Activated naive CD4-positive, alpha-beta T cell treated with Interleukin-2 at 50 U/mL for 16 hours (primary cell): ENCODE data around the gene AHRR.
"Not testable (repeated sequence)": the region's sequence is repeated elsewhere in the genome, so short reads cannot be mapped to it uniquely, and the experiment has no call there.

ENCODE experiments used
- DNase-seq: peaks from one replicate; pipeline ENCODE4 v3.0.0-alpha.2; 2020

The AHRR gene

DNA sequence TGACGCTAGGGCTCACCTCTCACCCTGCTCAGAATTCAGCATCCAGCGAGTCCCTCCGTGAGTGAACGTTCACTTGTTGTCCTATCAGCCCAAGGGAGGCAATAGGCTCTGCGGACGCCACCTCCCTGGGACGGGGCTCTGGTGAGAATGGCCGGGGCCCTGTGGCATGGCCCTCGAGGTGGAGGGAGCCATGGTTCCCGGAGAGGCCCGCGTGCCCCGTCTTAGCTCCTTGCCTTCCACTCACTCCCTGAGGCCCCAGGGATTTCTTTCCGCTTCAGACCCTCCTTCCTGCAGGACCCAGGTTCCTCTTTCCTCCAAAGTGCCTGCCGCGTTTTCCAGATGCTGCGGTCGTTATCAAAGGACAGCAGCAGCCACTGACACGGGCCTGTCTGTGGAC is 142.9 kb downstream of the AHRR start:
- DNase-seq = no peak

DNA sequence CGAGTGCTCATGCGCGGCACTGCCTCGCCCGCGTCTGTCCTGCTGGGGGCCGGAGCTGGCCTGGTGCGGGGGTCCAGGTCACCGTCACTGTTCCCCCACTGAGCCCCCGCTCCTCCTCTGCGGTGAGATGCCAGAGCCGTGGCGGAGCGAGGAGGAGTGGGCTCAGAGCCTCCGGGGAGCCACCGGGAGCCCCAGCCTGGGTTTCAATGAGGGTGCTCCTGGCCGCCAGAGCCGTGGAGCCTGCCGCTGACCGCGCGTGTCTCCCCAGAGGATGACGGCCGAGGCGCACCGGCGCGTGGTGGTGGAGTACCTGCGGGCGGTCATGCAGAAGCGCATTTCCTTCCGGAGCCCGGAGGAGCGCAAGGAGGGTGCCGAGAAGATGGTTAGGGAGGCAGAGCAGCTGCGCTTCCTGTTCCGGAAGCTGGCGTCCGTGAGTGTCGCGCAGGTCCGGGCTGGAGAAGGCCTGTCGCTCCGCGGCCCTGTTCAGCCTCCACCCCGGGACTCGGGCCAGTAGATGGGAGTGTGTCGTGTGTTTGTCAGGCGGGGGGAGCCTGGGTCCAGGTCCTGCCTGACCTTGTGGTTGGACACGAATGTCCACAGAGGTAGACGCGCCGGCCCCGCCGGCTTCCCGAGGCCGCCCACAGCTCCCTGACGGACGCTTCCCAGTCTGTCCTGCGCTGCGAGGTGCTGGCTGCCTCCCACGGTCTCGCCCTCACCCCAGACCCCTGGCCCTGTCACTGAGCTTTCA is 143.5 kb downstream of the AHRR start:
- no peak for DNase-seq

DNA sequence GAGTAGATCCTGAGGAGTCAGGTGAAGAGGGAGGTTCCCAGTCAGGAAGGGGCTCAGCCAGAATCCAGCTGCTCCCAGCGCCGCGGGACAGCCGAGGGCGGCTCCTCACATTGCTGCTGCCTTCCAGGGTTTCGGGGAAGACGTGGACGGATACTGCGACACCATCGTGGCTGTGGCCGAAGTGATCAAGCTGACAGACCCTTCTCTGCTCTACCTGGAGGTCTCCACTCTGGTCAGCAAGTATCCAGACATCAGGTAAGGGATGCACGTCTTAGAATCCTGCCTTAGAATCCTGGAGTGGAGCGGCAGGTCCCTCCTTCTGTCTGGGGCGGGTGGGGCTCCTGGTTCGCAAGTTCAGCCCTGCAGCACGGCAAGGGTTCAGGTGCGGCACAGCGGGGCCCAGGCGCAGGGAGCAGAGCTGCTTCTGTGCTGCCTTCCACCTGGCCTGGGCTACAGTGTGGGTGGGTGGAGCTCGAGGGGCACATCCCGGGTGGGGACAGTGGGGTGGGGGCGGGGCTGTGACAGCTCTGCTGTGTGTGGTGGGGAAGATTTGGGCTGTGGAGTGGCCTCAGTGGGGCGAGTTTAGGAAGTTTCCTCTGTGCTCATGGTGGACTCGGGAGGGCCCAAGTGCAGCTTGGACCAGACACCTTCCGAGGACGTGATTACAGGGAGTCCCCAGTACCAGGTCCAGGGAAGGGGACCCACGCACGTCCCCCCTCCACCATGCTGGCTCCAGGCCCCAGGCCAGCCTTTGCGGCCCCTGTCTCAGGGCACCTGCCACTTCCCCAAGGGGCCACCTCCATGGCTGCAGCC is 144.3 kb downstream of the AHRR start:
- DNase-seq = no peak

DNA sequence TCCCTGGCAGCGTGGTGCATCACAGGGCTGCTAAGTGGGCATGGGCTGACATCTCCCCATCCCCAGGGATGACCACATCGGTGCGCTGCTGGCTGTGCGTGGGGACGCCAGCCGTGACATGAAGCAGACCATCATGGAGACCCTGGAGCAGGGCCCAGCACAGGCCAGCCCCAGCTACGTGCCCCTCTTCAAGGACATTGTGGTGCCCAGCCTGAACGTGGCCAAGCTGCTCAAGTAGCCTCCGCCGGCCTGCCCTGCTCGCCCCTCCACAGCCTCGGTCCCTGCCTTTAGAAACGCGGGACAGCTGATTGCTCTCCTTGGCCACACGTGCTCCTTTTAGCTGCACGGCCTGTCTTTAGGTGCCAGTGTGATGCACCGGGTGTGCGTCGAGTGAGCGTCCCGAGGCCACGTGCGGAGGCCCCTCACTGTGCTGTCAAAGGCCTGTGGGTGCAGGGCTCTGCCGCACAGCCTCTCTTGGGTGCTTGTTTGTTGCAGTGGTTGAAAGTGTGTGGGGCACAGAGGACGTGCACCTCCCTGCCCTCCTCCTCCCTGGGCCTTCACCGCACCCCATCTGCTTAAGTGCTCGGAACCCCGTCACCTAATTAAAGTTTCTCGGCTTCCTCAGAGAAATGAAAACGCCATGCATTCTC is 145.3 kb downstream of the AHRR start:
- DNase-seq = no peak

DNA sequence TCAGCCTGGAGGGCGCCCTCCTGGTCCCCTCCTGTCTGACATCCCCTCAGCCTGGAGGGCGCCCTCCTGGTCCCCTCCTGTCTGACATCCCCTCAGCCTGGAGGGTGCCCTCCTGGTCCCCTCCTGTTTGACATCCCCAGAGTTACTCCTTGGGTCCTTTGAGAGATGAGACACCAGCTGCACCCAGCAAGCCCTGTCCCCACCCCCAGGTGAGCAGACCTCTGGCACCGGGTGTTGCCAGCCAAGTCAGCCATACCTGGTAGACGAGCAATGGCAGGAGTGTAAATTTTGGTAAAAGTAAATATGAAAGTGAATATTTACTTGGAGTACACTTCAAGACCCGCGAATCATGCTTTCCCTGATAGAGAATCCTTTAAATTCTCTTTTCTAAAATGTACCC is 146.9 kb downstream of the AHRR start:
- DNase-seq = no peak

DNA sequence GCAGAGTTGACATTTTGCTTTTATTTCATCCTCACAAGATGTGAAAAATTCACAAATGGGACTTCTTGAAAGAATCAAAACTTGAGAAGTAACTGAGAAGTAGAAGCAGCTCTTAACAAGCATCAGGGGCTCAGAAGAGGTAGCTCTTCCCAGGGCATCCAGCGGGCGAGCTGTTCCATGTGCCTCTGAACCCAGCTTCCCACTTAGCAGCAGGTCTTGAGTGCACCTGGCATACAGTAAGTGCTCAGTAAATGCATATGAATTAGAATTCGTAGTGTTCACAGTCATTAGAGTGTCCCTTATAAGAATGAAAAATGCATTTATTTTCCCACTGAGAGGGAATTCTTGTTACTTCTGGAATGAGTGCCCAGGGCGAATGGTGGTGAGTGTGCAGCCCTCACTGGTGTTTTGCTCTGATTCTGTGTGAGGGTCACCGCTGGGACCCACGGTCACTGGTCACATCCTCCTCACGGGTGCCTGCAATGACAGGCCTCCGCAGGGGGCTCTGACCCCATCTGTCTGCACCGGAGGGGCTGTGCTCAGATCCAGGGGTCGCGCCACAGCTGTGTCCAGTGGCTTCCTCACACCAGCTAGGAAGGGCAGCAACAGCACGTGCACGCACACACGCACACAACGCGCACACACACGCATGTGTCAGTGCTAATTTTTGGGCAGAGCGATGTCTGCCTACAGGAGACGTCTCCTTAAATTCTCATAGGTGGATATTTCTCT is 148.4 kb downstream of the AHRR start:
- DNase-seq = no peak

DNA sequence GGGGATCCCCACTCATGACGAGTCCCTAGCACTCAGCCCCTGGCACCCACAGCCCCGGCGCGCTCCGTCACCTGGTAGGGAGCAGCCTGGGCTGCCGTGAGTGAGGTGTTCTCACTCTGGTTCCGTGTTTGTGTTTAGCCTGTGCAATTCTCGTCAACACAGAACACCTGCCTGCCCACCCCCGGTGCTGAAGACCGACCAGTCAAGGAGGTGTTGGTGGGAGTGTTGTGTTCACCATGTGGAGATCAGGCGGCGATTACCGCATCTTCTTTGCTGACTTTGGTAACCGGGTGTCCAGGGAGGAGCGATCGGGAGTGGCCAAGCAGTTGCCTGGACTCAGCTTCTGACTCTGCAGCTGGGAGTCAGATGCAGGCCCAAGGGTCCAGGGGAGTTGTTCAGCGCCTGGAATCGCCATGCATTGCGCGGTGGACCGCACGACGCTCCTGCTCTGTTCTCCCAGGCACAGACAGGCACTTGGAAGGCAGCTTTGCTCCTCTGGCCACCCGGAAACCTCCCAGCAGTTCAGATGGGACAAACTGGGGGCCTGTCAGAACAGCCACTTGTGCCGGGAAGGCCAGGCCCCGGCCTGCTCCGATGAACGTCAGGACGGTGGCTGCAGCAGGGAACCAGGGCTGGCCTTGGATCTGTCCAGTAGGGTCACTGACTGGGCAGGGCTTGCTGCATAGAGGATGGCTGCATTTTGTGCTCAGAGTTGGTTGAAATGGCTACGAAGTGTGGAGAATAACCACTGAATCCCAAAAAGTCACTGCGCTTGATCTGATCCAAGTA is 149.6 kb downstream of the AHRR start:
- no peak for DNase-seq

DNA sequence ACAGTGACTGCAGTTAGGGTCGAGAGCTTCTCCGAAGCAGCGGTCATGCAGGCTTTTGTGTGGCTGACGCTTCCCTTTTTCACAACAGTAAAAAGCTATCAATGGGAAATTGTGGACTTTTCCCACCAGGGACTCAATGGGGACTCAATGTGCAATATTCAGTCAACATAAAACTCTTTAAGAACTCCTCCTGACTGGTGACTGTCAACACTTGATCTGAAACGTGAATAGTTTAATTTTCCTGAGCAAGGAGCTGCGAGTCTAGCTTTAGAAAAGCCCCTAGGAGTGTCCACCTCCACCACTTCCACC is 150.2 kb downstream of the AHRR start:
- no peak for DNase-seq

DNA sequence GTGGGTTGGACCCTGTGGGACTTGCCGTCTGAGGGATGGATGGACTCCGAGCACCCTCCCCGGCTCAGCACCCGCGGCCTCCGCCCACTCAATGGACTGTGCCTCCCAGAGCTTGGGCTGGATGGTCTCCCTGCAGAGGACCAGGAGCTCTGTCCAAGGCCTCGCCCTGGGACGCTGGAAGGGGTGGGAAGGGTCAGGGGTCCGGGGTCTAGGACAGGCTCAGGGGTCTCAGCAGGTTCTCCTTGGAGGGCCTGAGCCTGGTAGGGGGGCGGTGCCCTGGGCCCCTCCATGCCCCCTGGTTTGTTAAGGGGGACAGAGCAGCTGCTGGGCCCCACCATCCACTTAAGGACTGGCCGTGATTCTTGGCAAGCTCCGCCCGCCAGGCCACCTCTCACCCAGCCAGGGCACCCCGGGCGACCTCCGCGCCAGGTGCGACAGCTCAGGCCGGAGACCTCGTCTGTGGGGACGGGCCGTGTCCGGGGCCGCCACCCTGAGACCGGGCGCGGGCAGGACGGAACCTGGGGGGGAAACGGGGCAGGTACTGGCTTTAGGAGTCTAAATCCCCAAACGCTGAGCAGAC is 150.7 kb downstream of the AHRR start:
- DNase-seq = no peak

DNA sequence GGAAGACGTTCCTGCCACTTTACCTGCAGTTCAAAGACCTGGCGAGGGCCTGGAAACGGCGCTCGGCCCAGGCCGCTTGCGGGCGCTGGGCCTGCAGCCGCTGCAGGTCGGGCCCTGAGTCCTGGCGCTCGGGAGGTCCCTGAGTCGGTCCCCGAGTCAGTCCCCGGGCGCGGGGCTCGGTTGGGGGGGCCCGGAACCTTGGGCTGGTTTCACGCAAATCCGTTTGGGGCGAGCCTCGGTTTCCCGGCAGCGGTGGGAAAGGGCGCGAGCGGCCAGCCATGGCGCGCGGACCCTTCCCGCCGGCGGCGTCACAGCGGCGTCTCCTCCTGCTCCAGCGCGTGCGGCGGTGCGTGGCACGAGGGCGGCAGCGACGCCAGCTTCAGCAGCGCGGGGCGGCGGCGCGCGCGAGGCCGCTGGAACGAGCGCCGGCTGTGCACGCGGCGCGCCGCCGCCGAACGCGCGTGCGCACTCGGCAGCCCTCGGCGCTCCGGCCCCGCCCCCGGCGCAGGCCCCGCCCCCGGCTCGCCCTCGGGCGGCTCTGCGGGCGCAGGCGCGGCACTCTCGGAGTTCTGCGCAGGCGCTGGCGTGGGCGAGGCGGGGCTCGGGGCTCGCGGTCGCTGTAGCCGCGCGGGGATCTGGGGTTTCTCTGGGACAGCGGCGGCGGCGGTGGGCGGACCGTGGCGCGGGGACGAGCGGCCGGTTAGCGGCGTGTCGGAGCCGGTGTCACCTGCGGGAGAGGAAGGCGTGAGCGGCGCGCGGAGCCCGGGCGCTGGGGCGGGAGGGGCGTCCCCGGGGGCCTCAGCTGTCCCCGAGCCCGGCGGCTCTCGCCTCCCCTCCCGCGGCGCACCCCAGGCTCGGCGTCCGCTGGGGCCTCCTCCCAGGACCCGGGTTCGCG is 151.4 kb downstream of the AHRR start:
- DNase-seq = peak; percentile 91

DNA sequence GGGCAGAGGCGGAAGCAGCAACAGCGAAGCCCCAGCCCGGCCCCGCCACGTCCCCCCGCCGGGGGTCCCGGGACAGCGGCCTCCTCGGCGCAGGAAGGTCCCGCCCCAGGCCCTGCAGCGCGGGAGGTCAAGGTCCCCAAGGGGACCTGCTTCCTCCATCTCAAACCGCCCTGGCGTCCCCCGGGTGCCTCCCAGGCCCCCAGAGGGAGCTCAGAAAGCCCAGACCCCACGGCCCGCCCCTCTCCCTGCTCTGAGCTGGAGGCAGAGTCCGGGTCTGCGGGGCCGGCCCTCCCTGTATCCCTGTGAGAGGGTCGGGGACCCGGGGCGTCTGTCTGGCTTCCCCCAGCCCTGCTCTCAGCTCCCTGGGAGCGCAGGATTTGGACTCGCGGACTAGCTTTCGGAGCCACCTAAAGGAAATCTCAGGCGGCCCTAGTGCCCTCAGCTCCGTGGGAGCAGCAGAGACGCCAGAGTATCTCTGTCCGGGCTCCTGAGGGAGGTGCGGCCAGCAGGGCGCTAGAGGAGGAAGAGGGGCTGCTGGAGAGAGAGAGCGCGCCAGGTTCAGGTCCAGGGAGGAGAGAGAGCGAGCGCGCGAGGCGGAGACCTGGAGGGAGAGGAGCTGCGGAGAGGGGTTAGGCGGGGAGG is 152.2 kb downstream of the AHRR start:
- DNase-seq = peak; percentile 26

DNA sequence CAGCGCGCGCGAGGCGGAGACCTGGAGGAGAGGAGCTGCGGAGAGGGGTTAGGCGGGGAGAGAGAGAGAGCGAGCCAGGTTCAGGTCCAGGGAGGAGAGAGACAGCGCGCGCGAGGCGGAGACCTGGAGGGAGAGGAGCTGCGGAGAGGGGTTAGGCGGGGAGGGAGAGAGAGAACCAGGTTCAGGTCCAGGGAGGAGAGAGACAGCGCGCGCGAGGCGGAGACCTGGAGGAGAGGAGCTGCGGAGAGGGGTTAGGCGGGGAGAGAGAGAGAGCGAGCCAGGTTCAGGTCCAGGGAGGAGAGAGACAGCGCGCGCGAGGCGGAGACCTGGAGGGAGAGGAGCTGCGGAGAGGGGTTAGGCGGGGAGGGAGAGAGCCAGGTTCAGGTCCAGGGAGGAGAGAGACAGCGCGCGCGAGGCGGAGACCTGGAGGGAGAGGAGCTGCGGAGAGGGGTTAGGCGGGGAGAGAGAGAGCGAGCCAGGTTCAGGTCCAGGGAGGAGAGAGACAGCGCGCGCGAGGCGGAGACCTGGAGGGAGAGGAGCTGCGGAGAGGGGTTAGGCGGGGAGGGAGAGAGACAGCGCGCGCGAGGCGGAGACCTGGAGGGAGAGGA is 152.8 kb downstream of the AHRR start:
- not testable (repeated sequence) for DNase-seq

DNA sequence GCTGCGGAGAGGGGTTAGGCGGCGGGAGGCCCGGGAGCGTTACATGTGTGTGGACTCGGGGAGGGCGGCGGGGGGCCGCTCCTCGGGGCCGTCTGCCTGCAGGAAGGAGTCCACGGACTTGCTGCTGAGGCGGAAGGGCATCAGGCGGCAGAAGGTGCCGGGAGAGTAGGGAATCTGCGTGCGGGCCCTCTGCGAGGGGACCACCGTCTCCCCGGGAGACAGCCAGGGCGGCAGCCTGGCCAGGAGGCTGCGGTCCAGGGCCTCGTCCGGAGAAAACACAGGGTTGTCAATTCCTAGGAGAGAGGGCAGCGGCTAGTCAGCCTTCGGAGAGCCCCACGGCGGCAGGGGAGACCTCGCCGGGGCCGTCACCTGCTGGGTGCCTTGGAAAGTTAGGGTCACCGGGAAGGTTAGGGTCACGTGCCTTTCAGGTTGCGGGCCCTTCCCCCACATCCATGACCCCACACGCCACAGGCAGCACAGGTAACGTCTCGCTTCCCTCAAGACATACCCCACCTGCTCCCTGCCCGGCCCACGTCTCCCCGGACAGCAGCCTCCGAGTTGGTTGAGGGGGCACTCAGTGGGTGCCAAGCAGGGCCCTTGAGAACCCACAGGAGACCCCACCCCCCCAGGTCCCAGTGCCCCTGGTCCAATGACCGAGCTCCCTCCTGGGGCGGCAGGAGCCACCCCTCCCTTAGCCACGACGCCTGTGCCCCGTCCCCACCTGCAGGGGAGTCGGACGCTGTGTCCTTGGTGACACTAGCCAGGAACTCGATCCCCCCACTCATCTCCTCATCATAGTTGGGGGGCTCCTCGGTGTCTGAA is 153.5 kb downstream of the AHRR start:
- peak; percentile 12 for DNase-seq

DNA sequence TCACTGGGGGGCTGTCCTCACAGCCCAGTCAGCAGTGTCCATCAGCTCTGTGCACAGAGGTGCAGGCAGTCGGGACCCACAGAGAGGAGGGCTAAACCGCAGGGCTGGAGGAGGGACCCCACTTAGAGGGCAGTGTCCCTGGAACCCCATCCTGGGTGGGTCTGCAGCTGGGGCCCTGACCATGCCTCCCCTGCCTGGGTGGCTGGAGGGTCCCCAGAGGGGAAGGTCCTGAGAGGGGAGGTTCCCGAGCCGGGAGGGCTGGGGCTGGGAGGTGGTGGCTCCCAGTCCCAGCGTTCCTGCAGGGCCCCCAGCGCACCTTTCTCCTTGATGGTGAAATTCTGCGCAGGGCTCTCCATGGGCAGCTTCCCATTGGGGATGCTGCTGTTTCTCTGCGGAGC is 154.2 kb downstream of the AHRR start:
- DNase-seq = no peak

DNA sequence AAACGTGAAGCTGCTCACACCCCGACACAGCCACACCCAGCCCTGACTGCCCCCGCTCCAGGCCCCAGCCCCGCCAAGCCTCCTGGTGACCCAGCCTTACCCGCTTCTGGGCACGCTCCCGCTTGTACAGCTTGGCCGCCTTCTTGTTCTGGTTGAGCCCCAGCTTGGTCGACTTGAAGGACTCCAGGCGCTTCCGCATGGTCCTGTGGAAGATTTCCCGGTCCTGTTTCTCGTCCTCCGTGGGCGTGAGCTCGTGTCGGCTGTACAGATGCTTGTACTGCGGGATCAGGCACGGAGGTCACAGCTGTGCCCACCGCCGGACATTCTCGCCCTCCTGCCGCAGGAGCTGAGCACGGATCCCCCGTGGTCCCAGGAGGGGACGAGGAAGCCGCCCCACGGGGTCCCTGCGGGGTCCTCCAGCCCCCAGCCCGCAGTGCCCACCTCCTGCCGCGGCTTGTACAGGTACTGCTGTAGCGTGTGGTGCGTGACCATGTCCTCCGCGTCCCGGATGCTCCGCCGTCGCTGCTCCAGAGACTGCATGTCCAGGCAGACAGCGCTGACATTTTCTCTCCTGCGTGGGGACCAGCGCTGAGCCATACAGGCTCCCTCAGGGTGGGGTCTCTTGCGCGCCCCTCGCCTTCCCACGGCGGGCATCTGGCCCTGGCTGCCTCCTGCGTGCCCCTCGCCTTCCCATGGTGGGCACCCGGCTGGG is 154.7 kb downstream of the AHRR start:
- DNase-seq = no peak

DNA sequence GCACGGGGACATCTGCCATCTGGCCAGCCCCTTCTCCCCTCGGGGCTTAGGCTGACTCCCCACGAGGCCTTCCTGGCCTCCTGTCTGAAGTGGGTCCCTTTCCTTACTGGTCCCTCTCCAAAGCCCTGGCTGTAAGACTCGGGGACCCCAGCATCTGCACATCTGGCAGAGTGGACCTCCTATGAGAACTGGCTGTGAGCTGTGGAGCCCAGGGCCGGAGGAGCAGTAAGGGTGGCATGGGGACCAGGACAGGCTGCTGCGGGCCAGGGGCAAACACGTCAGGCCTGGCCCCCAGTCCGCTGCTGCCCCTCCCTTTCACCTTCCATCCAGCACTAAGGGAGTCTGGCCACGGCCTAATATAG is 155.3 kb downstream of the AHRR start:
- DNase-seq = no peak

DNA sequence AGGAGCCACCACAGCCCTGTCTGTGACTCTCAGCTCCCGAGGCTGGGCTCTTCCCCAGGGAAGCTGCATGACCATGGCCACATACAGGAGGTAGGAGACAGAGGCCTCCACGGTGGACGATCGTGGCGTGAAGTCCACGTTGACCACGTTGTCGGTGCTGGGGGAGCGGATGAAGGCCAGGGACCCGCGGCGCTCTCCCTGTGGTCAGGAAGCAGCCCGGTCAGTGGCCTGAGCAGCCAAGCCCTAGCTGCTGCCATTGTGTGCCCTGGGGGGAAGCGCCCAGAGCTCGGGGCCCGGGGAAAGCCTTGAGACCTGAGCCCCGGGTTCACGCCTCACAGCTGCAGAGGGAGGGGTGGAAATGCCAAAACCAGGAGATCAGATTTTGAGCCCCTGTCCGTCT is 155.7 kb downstream of the AHRR start:
- no peak for DNase-seq

DNA sequence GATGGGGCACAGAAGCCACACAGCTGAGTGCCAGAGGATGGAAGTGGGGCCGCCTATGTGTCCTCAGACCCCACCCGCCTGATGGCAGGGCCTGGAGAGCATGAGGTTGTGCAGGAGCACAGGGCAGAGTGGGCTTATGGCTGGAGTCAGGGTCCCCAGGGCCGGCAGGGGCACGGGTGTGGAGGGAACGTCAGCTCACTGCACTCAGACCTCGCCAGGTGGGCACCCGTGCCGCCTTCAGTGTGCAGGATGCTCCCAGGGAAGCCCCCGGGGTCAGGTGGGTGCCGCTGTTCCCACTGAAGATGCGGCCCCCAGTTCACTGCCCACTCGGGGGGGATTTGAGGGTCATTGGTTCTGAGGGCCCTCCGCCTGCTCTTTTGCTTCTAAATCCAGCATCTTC is 156.4 kb downstream of the AHRR start:
- DNase-seq = no peak
